ENCODE measurements around the gene LONRF2. TPM values are rescaled to one million over a fixed set of nuclear protein-coding genes. Genes with fewer than 3 reads are reported as not detected.

The LONRF2 gene
- total RNA-seq, 1 experiment from 2014 or later: not detected

DNA sequence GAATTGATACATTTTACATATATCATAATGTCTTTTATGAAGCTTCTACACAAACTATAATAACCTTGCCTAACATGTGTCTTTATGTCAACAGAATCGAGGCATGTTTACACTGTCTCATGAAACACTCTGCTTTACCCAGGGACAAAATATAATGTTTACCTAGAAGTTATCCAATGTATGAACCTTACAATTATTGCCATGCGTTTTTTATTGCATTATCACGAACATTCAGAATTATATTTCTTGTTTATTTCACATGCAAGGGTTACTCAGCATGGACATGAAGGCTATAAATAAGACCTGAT lies 19.8 kb downstream of the LONRF2 start:
- intact Hi-C loops (cut with micrococcal nuclease; ENCODE audit: unreplicated experiment): no loop called here
- Mint-ChIP-seq H3K36me3 (ENCODE audit: insufficient read depth, unreplicated experiment) (no peaks in the 10 kb centered on the region), H3K4me3 (ENCODE audit: unreplicated experiment) (no peak overlapping the region), H3K27ac (ENCODE audit: unreplicated experiment) (no peak overlapping the region), H3K27me3 (ENCODE audit: insufficient read depth, unreplicated experiment) (peaks cover 11% of the 10 kb centered on the region), H3K4me1 (ENCODE audit: low read depth, unreplicated experiment) (no peaks in the 10 kb centered on the region), H3K9me3 (ENCODE audit: unreplicated experiment) (peaks cover 11% of the 10 kb centered on the region)
- ChIA-PET CTCF (no interaction called here), POLR2A (no interaction called here)
- H3K27me3 ChIP-seq (replicated peaks; ENCODE audit: control insufficient read depth, insufficient read depth, low read length): no peaks in the 10 kb centered on the region; the same call in 1 of the 2 replicates
- H3K9me3 ChIP-seq: no peaks in the 10 kb centered on the region
- no TSS peak for BruUV-seq (replicated peaks)
- no peaks in the 10 kb centered on the region for H3K4me1 ChIP-seq
- no peaks in the 10 kb centered on the region for H3K36me3 ChIP-seq (ENCODE audit: control insufficient read depth, insufficient read depth, low read length)
- H3K4me3 ChIP-seq (ENCODE audit: low read depth, low read length): no peak overlapping the region
- TF ChIP-seq, protein P1, sequence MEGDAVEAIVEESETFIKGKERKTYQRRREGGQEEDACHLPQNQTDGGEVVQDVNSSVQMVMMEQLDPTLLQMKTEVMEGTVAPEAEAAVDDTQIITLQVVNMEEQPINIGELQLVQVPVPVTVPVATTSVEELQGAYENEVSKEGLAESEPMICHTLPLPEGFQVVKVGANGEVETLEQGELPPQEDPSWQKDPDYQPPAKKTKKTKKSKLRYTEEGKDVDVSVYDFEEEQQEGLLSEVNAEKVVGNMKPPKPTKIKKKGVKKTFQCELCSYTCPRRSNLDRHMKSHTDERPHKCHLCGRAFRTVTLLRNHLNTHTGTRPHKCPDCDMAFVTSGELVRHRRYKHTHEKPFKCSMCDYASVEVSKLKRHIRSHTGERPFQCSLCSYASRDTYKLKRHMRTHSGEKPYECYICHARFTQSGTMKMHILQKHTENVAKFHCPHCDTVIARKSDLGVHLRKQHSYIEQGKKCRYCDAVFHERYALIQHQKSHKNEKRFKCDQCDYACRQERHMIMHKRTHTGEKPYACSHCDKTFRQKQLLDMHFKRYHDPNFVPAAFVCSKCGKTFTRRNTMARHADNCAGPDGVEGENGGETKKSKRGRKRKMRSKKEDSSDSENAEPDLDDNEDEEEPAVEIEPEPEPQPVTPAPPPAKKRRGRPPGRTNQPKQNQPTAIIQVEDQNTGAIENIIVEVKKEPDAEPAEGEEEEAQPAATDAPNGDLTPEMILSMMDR (IDR thresholded peaks at IDR 0.05; ENCODE audit: insufficient read depth in 1 of 2, low read depth in 1 of 2, low read length in 1 of 2, severe bottlenecking in 1 of 2, unreplicated experiment in 1 of 2): no peak
- no peak for DNase-seq

DNA sequence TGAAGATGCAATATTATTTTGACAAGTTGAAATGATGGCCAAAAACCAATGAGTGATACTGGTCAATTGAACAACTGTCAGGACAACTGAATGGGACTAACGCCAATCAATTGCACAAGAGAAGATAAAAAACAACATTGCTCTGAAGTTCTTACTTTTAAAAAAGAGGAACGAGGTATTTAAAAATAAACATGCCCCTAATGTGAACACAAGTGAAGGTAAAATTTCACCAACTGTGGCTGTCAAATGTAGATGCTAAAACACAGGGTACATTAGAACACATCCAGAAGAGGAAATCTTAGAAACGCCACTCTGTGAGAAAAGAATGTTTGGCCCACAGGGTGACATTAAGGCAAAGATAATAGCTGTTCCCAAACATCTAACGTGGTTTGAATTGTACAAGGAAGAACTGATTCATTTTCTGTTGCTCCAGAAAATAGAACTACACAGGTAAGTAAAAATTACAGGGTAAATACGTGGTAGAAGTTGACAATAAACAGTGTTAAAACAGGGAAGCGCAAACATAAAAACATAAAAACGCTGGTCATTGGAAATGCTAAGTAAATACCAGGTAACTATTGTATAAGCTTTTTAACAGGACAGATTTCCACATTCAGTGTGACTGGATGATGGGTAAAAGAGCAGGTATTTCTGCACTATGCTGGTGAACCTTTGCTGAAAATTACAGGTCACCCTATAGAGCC lies 20.3 kb downstream of the LONRF2 start:
- intact Hi-C loops (cut with micrococcal nuclease; ENCODE audit: unreplicated experiment): no loop called here
- Mint-ChIP-seq H3K9me3 (ENCODE audit: unreplicated experiment) (peaks cover 11% of the 10 kb centered on the region), H3K36me3 (ENCODE audit: insufficient read depth, unreplicated experiment) (no peaks in the 10 kb centered on the region), H3K27me3 (ENCODE audit: insufficient read depth, unreplicated experiment) (peaks cover 11% of the 10 kb centered on the region), H3K4me1 (ENCODE audit: low read depth, unreplicated experiment) (no peaks in the 10 kb centered on the region), H3K4me3 (ENCODE audit: unreplicated experiment) (no peak overlapping the region), H3K27ac (ENCODE audit: unreplicated experiment) (no peak overlapping the region)
- Histone ChIP-seq H3K4me3 (ENCODE audit: low read depth, low read length) (no peak overlapping the region), H3K4me1 (no peaks in the 10 kb centered on the region), H3K36me3 (ENCODE audit: control insufficient read depth, insufficient read depth, low read length) (no peaks in the 10 kb centered on the region), H3K27me3 (replicated peaks; ENCODE audit: control insufficient read depth, insufficient read depth, low read length) (no peaks in the 10 kb centered on the region; the same call in 1 of the 2 replicates), H3K9me3 (no peaks in the 10 kb centered on the region)
- no peak for DNase-seq
- TF ChIP-seq, protein P1 (IDR thresholded peaks at IDR 0.05; ENCODE audit: insufficient read depth in 1 of 2, low read depth in 1 of 2, low read length in 1 of 2, severe bottlenecking in 1 of 2, unreplicated experiment in 1 of 2): no peak
- ChIA-PET CTCF (no interaction called here), POLR2A (no interaction called here)
- no TSS peak for BruUV-seq (replicated peaks)

DNA sequence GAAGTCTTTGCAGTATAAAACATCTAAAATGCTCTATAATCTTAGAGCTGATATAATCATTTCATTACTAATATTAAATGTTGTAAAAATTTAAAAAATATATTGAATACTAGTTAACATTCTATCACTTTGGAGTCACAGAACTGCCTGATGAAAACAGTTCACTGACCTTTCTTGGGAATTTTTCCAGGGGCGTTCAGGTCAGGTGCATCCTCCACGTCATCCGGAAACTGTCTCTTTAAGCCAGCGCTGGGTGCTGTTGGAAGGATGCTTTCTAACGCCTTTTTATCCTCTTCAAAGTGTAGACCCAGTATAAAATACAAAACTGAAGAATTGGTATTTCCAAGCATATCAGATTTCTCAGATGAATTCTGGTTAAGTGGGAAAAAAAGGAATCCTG lies 22.8 kb downstream of the LONRF2 start:
- no peak for DNase-seq
- intact Hi-C loops (cut with micrococcal nuclease; ENCODE audit: unreplicated experiment): no loop called here
- peaks cover 19% of the 10 kb centered on the region for H3K27me3 Mint-ChIP-seq (ENCODE audit: insufficient read depth, unreplicated experiment)
- no peaks in the 10 kb centered on the region for H3K36me3 Mint-ChIP-seq (ENCODE audit: insufficient read depth, unreplicated experiment)
- no peak overlapping the region for H3K4me3 Mint-ChIP-seq (ENCODE audit: unreplicated experiment)
- Histone ChIP-seq H3K27me3 (replicated peaks; ENCODE audit: control insufficient read depth, insufficient read depth, low read length) (no peaks in the 10 kb centered on the region; the same call in 1 of the 2 replicates), H3K36me3 (ENCODE audit: control insufficient read depth, insufficient read depth, low read length) (no peaks in the 10 kb centered on the region), H3K4me1 (no peaks in the 10 kb centered on the region), H3K4me3 (ENCODE audit: low read depth, low read length) (no peak overlapping the region), H3K9me3 (no peaks in the 10 kb centered on the region)
- H3K4me1 Mint-ChIP-seq (ENCODE audit: low read depth, unreplicated experiment): no peaks in the 10 kb centered on the region
- H3K9me3 Mint-ChIP-seq (ENCODE audit: unreplicated experiment): peaks cover 11% of the 10 kb centered on the region
- ChIA-PET CTCF (no interaction called here), POLR2A (no interaction called here)
- TF ChIP-seq, protein P1 (IDR thresholded peaks at IDR 0.05; ENCODE audit: insufficient read depth in 1 of 2, low read depth in 1 of 2, low read length in 1 of 2, severe bottlenecking in 1 of 2, unreplicated experiment in 1 of 2): no peak
- BruUV-seq (replicated peaks): no TSS peak
- H3K27ac Mint-ChIP-seq (ENCODE audit: unreplicated experiment): no peak overlapping the region
